Kidney epithelial cell (primary cell): ENCODE data around the gene ZNF714. TPM values are rescaled to one million over a fixed set of nuclear protein-coding genes. Genes with fewer than 3 reads are reported as not detected.

Experiments
- DNase-seq: peaks from one replicate; pipeline ENCODE4 v3.0.0-alpha.2; 2010; ENCODE audit warnings: low read depth
- H3K27me3 ChIP-seq: 2 replicates; pipeline ENCODE4 v1.6.0; 2011; ENCODE audit warnings: low read length; ENCODE audit not compliant: control insufficient read depth, insufficient read depth
- H3K36me3 ChIP-seq: 2 replicates; pipeline ENCODE4 v1.5.1; 2011; ENCODE audit warnings: low read length; ENCODE audit not compliant: control insufficient read depth, insufficient read depth
- H3K4me3 ChIP-seq: 2 replicates; pipeline ENCODE4 v1.5.1; 2011; ENCODE audit warnings: low read depth, mild to moderate bottlenecking, control low read depth, low read length
- total RNA-seq: library from RNA; depleted of rRNA; stranded (reverse); fragments of >200 nt; gene quantifications from 2 replicates; pipeline ENCODE4 v1.2.3, GENCODE V29; 2015
- TF ChIP-seq, protein P1 (sequence below): IDR thresholded peaks from 2 replicates; pipeline ENCODE4 v1.5.1; 2011; ENCODE audit warnings: mild to moderate bottlenecking, moderate library complexity, low read length, control low read depth, inconsistent platforms; ENCODE audit not compliant: insufficient read depth, poor library complexity, severe bottlenecking

Gene ZNF714
- total RNA-seq, 1 donor from 2014 or later, result 8.6 TPM

GRCh38 chr19:21143428-21143827, 61.4 kb downstream of the ZNF714 start:
- no peak overlapping the region for H3K4me3 ChIP-seq
- no peak for DNase-seq
- H3K36me3 ChIP-seq, result no peaks in the 10 kb centered on the region
- TF ChIP-seq, protein P1, sequence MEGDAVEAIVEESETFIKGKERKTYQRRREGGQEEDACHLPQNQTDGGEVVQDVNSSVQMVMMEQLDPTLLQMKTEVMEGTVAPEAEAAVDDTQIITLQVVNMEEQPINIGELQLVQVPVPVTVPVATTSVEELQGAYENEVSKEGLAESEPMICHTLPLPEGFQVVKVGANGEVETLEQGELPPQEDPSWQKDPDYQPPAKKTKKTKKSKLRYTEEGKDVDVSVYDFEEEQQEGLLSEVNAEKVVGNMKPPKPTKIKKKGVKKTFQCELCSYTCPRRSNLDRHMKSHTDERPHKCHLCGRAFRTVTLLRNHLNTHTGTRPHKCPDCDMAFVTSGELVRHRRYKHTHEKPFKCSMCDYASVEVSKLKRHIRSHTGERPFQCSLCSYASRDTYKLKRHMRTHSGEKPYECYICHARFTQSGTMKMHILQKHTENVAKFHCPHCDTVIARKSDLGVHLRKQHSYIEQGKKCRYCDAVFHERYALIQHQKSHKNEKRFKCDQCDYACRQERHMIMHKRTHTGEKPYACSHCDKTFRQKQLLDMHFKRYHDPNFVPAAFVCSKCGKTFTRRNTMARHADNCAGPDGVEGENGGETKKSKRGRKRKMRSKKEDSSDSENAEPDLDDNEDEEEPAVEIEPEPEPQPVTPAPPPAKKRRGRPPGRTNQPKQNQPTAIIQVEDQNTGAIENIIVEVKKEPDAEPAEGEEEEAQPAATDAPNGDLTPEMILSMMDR, result no peak
- H3K27me3 ChIP-seq, result no peaks in the 10 kb centered on the region

DNA sequence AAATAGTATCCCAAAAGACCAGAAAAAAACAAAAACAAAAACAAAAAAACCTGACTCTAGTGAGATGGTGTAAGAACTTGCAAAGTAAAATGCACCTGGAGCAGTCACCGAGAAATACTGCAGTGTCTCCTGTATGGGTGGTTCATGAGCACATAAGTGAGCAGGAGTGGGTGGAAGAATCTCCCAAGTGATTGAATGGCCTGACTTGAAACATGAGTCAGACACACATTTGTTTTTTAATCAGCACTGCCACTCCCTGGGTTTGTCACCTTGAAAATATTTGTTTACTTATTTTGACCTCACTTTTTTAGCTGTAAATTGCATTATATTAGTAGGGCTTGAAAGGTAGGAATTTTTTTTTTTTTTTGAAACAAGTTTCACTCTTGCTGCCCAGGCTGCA, 61.9 kb downstream of the ZNF714 start:
- no peaks in the 10 kb centered on the region for H3K36me3 ChIP-seq
- TF ChIP-seq, protein P1, result no peak
- no peak for DNase-seq
- no peaks in the 10 kb centered on the region for H3K27me3 ChIP-seq
- no peak overlapping the region for H3K4me3 ChIP-seq

DNA sequence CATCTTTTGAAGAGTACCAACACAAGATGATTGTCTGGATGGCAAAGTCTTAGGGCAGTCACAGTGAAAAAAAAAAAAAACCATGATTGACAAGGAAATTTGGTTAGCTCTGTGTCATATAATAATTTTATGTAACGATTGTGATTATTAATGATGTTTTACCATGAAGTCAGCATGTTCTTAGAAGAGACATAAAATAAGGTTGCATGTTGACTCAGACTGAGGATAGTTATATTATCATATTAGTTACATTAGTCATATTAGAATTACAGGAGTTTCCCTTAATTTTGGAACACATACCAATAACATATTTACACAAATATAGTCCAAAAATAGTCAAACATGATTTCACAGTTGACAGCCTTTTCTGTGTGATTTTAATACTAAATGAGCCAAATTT, 65.5 kb downstream of the ZNF714 start:
- Histone ChIP-seq H3K4me3 (no peak overlapping the region), H3K36me3 (peaks cover 2% of the 10 kb centered on the region), H3K27me3 (no peaks in the 10 kb centered on the region)
- no peak for DNase-seq
- TF ChIP-seq, protein P1, result no peak

DNA sequence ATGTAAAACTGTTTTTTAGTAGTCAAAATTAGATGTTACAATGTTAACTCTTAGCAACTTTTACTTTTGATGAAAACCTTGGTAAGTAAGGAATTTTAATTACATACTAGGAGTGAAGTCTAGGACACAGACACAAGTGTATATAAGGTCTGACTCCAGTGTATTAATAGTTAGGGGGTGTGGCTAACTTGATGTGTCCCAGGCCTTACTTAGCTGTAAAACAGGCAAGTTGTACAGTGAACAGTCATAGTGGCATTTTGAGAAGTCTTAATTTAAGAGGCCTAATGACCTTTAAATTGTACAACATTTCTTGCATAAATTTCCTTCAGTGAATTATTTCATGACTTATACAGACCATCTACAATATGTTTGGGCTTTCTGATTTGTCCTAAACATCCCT, 66.7 kb downstream of the ZNF714 start:
- Histone ChIP-seq H3K27me3 (no peaks in the 10 kb centered on the region), H3K4me3 (no peak overlapping the region), H3K36me3 (peaks cover 2% of the 10 kb centered on the region)
- TF ChIP-seq, protein P1, result no peak
- no peak for DNase-seq

DNA sequence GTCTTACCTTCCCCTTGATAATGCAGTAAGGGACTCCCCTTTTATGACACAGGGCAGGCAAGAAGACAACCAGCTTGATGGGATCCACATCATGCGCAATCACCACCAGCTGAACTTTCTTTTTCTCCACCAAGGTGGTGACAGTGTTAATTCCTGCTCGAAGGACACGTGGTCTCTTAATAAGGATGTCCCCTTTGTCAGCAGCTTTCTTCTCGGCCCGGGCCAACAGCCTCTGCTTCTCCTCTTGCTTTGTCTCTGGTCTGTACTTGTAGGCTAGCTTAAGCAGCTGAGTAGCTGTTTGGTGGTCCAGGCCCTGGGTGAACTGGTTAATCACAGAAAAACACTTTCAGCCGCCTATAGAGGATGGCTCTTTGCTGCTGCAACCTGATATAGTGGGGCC, 67.9 kb downstream of the ZNF714 start:
- TF ChIP-seq, protein P1, result no peak
- Histone ChIP-seq H3K36me3 (peaks cover 2% of the 10 kb centered on the region), H3K27me3 (no peaks in the 10 kb centered on the region)

GRCh38 chr19:21151460-21151859, 69.5 kb downstream of the ZNF714 start:
- H3K36me3 ChIP-seq, result peaks cover 2% of the 10 kb centered on the region

More for the DNA sequence above, 67.9 kb downstream of the ZNF714 start:
- H3K4me3 ChIP-seq, result no peak overlapping the region
- no peak for DNase-seq

More at GRCh38 chr19:21151460-21151859, 69.5 kb downstream of the ZNF714 start:
- DNase-seq, result no peak
- Histone ChIP-seq H3K4me3 (no peak overlapping the region), H3K27me3 (no peaks in the 10 kb centered on the region)
- TF ChIP-seq, protein P1, result no peak
